ENCODE measurements around the gene C1orf122.

C1orf122 gene

DNA sequence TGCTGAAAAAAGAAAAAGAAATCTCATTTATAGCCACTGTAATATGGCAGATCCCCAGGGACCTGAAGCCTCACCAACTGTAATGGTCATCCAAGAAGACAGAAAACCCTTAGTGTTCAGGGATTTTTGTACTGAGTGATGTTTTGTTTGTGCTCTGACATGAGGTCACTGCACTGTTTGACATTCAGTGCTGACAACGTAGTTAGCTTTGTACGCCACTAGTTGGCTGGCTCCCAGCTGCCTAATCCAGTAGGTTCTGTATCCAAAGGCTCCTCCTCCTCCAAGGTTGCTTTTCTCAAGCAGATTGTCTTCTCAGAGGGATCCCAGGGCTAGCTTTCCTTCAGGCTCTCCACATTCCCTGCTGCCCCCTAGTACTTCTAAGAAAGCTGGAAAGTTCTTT lies 9.9 kb downstream of the C1orf122 start:
- Histone ChIP-seq H3K23ac (ENCODE audit: low read length) (no peak overlapping the region), H2BK15ac (replicated peaks; ENCODE audit: low read depth) (no peak overlapping the region), H3K4me3 (ENCODE audit: low read length) (no peak overlapping the region), H3K79me2 (ENCODE audit: control insufficient read depth, insufficient read depth, low read length) (no peaks in the 10 kb centered on the region), H3K18ac (ENCODE audit: low read length) (no peak overlapping the region), H3K4ac (ENCODE audit: low read depth, low read length) (no peak overlapping the region), H3K36me3 (ENCODE audit: control insufficient read depth, insufficient read depth, low read length) (peaks cover 3% of the 10 kb centered on the region), H4K5ac (ENCODE audit: low read length) (no peak overlapping the region), H3K4me2 (ENCODE audit: low read length) (no peak overlapping the region), H2AK5ac (ENCODE audit: low read length) (no peak overlapping the region), H4K8ac (ENCODE audit: low read depth, low read length) (no peak overlapping the region), H3K4me1 (ENCODE audit: control insufficient read depth, low read depth, low read length) (no peaks in the 10 kb centered on the region), H2BK5ac (ENCODE audit: low read length) (no peak overlapping the region), H3K56ac (ENCODE audit: low read length) (no peak overlapping the region), H3K27me3 (ENCODE audit: insufficient read depth, low read length, poor library complexity) (no peaks in the 10 kb centered on the region), H2BK120ac (ENCODE audit: low read depth, low read length) (no peak overlapping the region), H3K9ac (ENCODE audit: low read length) (no peak overlapping the region), H3K27ac (ENCODE audit: low read depth, low read length) (no peak overlapping the region), H3K79me1 (ENCODE audit: low read length) (no peaks in the 10 kb centered on the region)
- peak; percentile 64 for DNase-seq
- no CpG with 5 or more reads among the region's 2 CpGs for WGBS (ENCODE audit: extremely low coverage, insufficient coverage, low lambda C conversion rate)

DNA sequence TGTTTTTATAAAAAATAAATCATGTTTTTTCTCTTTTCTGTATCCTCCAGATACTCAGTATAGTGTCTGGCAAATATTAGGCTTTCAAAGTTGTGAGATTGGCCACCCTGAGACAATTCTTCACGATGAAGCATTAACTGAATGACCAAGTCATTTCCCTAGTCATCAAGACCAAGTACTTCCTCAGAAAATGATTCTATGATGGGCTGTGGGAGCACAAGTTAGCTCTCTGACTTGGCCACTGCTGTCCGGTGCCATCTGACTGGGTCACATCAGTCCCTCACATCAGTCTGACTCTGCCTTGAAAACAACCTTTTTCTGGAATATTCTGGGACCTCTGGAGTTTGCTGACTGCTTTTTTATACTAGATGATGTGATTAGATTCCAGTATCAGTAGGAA lies 13.9 kb downstream of the C1orf122 start:
- Histone ChIP-seq H2BK120ac (ENCODE audit: low read depth, low read length) (no peak overlapping the region), H2AK5ac (ENCODE audit: low read length) (no peak overlapping the region), H3K4me3 (ENCODE audit: low read length) (no peak overlapping the region), H4K5ac (ENCODE audit: low read length) (no peak overlapping the region), H4K8ac (ENCODE audit: low read depth, low read length) (no peak overlapping the region), H3K18ac (ENCODE audit: low read length) (no peak overlapping the region), H3K36me3 (ENCODE audit: control insufficient read depth, insufficient read depth, low read length) (peaks cover 3% of the 10 kb centered on the region), H3K79me1 (ENCODE audit: low read length) (no peaks in the 10 kb centered on the region), H3K79me2 (ENCODE audit: control insufficient read depth, insufficient read depth, low read length) (no peaks in the 10 kb centered on the region), H3K9ac (ENCODE audit: low read length) (no peak overlapping the region), H3K4ac (ENCODE audit: low read depth, low read length) (no peak overlapping the region), H3K23ac (ENCODE audit: low read length) (no peak overlapping the region), H2BK15ac (replicated peaks; ENCODE audit: low read depth) (no peak overlapping the region), H3K27me3 (ENCODE audit: insufficient read depth, low read length, poor library complexity) (no peaks in the 10 kb centered on the region), H3K4me2 (ENCODE audit: low read length) (no peak overlapping the region), H3K56ac (ENCODE audit: low read length) (no peak overlapping the region), H2BK5ac (ENCODE audit: low read length) (no peak overlapping the region), H3K27ac (ENCODE audit: low read depth, low read length) (no peak overlapping the region), H3K4me1 (ENCODE audit: control insufficient read depth, low read depth, low read length) (no peaks in the 10 kb centered on the region)
- DNase-seq: no peak
- no CpG with 5 or more reads among the region's 2 CpGs for WGBS (ENCODE audit: extremely low coverage, insufficient coverage, low lambda C conversion rate)

DNA sequence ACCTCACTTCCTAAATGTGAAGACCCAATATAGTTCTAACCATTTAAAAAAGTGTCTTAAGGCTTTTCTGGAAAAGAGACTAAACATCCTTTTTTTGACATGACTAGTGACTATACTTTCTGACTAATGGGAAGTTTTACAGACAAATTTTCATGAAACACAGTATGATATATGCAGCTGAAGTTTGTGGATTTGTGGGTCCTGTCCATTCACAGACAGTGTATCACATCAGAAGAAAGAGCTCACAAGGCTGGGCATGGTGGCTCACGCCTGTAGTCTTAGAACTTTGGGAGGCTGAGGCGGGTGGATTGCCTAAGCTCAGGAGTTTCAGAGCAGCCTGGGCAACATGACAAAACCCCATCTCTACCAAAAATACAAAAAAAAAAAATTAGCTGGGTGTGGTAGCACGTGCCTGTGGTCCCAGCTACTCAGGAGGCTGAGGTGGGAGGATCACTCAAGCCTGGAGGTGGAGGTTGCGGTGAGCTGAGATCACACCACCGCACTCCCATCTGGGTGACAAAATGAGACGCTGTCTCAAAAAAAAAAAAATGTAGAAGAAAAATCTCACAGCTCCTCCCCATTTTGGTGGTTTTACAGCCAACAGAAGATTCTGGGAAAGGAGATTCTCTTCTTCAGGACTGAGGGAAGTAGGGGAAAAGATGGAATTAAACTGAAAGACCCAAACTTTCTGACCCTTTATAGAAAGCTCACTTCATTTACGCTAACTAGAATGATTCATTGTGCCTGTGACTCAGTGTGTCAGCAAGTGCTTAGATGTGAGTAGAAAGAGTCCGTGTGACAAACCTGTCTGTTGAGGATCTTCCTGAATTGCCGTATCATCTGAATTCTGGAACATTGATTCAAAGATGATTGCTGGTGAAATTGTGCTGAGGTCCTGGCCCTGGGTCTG lies 15.6 kb downstream of the C1orf122 start:
- Histone ChIP-seq H3K4me1 (ENCODE audit: control insufficient read depth, low read depth, low read length) (no peaks in the 10 kb centered on the region), H4K5ac (ENCODE audit: low read length) (no peak overlapping the region), H3K79me1 (ENCODE audit: low read length) (no peaks in the 10 kb centered on the region), H3K4ac (ENCODE audit: low read depth, low read length) (no peak overlapping the region), H3K79me2 (ENCODE audit: control insufficient read depth, insufficient read depth, low read length) (no peaks in the 10 kb centered on the region), H3K4me3 (ENCODE audit: low read length) (no peak overlapping the region), H3K9ac (ENCODE audit: low read length) (no peak overlapping the region), H3K56ac (ENCODE audit: low read length) (no peak overlapping the region), H3K23ac (ENCODE audit: low read length) (no peak overlapping the region), H2AK5ac (ENCODE audit: low read length) (no peak overlapping the region), H3K36me3 (ENCODE audit: control insufficient read depth, insufficient read depth, low read length) (peaks cover 3% of the 10 kb centered on the region), H3K27ac (ENCODE audit: low read depth, low read length) (no peak overlapping the region), H3K18ac (ENCODE audit: low read length) (no peak overlapping the region), H2BK120ac (ENCODE audit: low read depth, low read length) (no peak overlapping the region), H2BK5ac (ENCODE audit: low read length) (no peak overlapping the region), H3K4me2 (ENCODE audit: low read length) (no peak overlapping the region), H3K27me3 (ENCODE audit: insufficient read depth, low read length, poor library complexity) (no peaks in the 10 kb centered on the region), H4K8ac (ENCODE audit: low read depth, low read length) (no peak overlapping the region), H2BK15ac (replicated peaks; ENCODE audit: low read depth) (no peak overlapping the region)
- DNase-seq: no peak
- WGBS (ENCODE audit: extremely low coverage, insufficient coverage, low lambda C conversion rate): no CpG with 5 or more reads among the region's 9 CpGs

DNA sequence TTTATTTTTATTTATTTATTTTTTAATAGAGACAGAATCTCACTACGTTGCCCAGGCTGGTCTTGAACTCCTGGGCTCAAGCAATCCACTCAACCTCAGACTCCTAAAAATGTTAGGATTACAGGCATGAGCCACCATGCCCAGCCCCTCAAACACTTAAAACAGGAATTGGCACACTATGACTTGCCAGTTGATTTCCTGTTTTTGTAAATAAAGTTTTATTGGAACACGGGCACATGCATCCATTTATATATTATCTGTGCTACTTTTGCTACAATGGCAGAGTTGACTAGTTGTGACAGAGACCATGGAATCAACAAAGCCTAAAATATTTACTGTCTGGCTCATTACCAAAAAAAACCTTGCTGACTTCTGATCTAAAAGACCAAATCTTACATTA lies 16.4 kb downstream of the C1orf122 start:
- Histone ChIP-seq H2BK15ac (replicated peaks; ENCODE audit: low read depth) (no peak overlapping the region), H3K4me2 (ENCODE audit: low read length) (no peak overlapping the region), H3K4me3 (ENCODE audit: low read length) (no peak overlapping the region), H4K5ac (ENCODE audit: low read length) (no peak overlapping the region), H3K23ac (ENCODE audit: low read length) (no peak overlapping the region), H3K79me1 (ENCODE audit: low read length) (no peaks in the 10 kb centered on the region), H2BK5ac (ENCODE audit: low read length) (no peak overlapping the region), H4K8ac (ENCODE audit: low read depth, low read length) (no peak overlapping the region), H3K18ac (ENCODE audit: low read length) (no peak overlapping the region), H3K36me3 (ENCODE audit: control insufficient read depth, insufficient read depth, low read length) (peaks cover 5% of the 10 kb centered on the region), H3K56ac (ENCODE audit: low read length) (no peak overlapping the region), H3K4me1 (ENCODE audit: control insufficient read depth, low read depth, low read length) (no peaks in the 10 kb centered on the region), H3K79me2 (ENCODE audit: control insufficient read depth, insufficient read depth, low read length) (no peaks in the 10 kb centered on the region), H3K9ac (ENCODE audit: low read length) (no peak overlapping the region), H2BK120ac (ENCODE audit: low read depth, low read length) (no peak overlapping the region), H3K27ac (ENCODE audit: low read depth, low read length) (no peak overlapping the region), H3K4ac (ENCODE audit: low read depth, low read length) (no peak overlapping the region), H3K27me3 (ENCODE audit: insufficient read depth, low read length, poor library complexity) (no peaks in the 10 kb centered on the region), H2AK5ac (ENCODE audit: low read length) (no peak overlapping the region)
- no CpG with 5 or more reads among the region's 2 CpGs for WGBS (ENCODE audit: extremely low coverage, insufficient coverage, low lambda C conversion rate)
- no peak for DNase-seq

DNA sequence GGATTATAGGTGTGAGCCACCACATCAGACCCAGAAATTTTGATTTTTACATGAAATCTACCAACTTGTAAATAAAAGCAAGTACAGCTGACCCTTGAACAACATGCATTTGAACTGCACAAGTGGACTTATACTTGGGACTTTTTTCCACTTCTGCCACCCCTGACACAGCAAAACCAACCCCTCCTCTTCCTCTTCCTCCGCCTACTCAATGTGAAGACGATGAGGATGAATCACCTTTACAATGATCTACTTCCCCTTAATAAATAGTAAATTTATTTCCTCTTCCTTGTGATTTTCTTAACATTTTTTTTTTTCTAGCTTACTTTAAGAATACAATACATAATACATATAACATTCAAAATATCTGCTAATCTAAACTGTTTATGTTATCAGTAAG lies 17.9 kb downstream of the C1orf122 start:
- Histone ChIP-seq H3K4me2 (ENCODE audit: low read length) (no peak overlapping the region), H3K36me3 (ENCODE audit: control insufficient read depth, insufficient read depth, low read length) (peaks cover 4% of the 10 kb centered on the region), H3K9ac (ENCODE audit: low read length) (no peak overlapping the region), H3K4ac (ENCODE audit: low read depth, low read length) (no peak overlapping the region), H3K27ac (ENCODE audit: low read depth, low read length) (no peak overlapping the region), H4K5ac (ENCODE audit: low read length) (no peak overlapping the region), H3K27me3 (ENCODE audit: insufficient read depth, low read length, poor library complexity) (no peaks in the 10 kb centered on the region), H3K4me1 (ENCODE audit: control insufficient read depth, low read depth, low read length) (no peaks in the 10 kb centered on the region), H3K18ac (ENCODE audit: low read length) (no peak overlapping the region), H2BK15ac (replicated peaks; ENCODE audit: low read depth) (no peak overlapping the region), H2BK5ac (ENCODE audit: low read length) (no peak overlapping the region), H3K4me3 (ENCODE audit: low read length) (no peak overlapping the region), H4K8ac (ENCODE audit: low read depth, low read length) (no peak overlapping the region), H3K23ac (ENCODE audit: low read length) (no peak overlapping the region), H3K79me1 (ENCODE audit: low read length) (no peaks in the 10 kb centered on the region), H3K79me2 (ENCODE audit: control insufficient read depth, insufficient read depth, low read length) (no peaks in the 10 kb centered on the region), H3K56ac (ENCODE audit: low read length) (no peak overlapping the region), H2BK120ac (ENCODE audit: low read depth, low read length) (no peak overlapping the region), H2AK5ac (ENCODE audit: low read length) (no peak overlapping the region)
- no CpG with 5 or more reads among the region's 2 CpGs for WGBS (ENCODE audit: extremely low coverage, insufficient coverage, low lambda C conversion rate)
- no peak for DNase-seq
